ENCODE results near the gene RPF1. TPM values are rescaled to one million over a fixed set of nuclear protein-coding genes. Genes with fewer than 3 reads are reported as not detected.

The RPF1 gene
- total and polyA plus RNA-seq, 2 of the 4 experiments (the other 2 are of a cell fraction) = 28.4 to 30.3 TPM

DNA sequence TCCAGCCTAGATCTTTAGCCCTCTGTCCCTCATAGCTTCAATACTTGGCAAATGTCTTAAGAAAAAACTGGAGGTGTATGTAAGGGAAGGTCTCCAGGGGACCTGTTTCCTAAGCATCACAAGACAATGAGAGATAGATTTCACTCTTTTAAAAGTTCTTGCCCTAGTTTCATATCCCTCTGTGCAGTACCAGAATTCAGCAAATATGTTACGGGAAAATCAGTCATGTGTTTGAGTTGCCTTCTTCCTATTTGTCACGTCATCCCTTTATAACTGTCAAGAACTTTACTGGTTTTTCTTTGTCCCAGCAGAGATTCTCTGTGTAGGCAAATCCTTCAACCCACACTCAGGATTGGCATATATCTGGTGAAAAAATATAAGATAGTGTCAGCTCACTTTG, 48.5 kb upstream of the RPF1 start:
- H4K8ac ChIP-seq (ENCODE audit: low read depth in 2 of 2, low read length in 2 of 2) = no peak overlapping the region
- no peak overlapping the region for H2BK15ac ChIP-seq (ENCODE audit: low read depth, low read length)
- dilution Hi-C loops (cut with HindIII; ENCODE audit: low sequenced_read_pairs, unreplicated experiment) (loop anchor here (25.0 kb wide), 1 partner anchor 293 kb away; the partner anchor contains the start of gene PRKACB), in situ Hi-C loops (cut with MboI; ENCODE audit: low sequenced_read_pairs) (loop anchor here (5.0 to 25.0 kb wide), 3 partner anchors 283 to 506 kb away; no protein-coding TSS in a partner anchor), intact Hi-C loops (cut with micrococcal nuclease) (loop anchor here (5.0 kb wide), 3 partner anchors 53 to 353 kb away; no protein-coding TSS in a partner anchor)
- no peak overlapping the region for H3K27ac ChIP-seq (ENCODE audit: insufficient read depth, low read length)
- H3K27me3 ChIP-seq (ENCODE audit: control insufficient read depth, insufficient read depth, low read length) = no peaks in the 10 kb centered on the region
- no peak overlapping the region; the same call in 1 of the 2 replicates for H2BK20ac ChIP-seq (ENCODE audit: low read depth, low read length)
- no peaks in the 10 kb centered on the region for H3K79me1 ChIP-seq (ENCODE audit: low read depth in 1 of 2, low read length in 2 of 2)
- H2BK5ac ChIP-seq (ENCODE audit: low read depth, low read length, poor library complexity, severe bottlenecking) = no peak overlapping the region
- no peak for DNase-seq
- no peak overlapping the region for H4K91ac ChIP-seq (ENCODE audit: insufficient read depth, low read depth, low read length)
- H3K9me1 ChIP-seq (ENCODE audit: insufficient read depth, low read length) = no peaks in the 10 kb centered on the region
- ChIA-PET POLR2A (ENCODE audit: unreplicated experiment) (no interaction called here), CTCF (no interaction called here)
- no peak overlapping the region for H3K4ac ChIP-seq (ENCODE audit: low read depth, low read length)
- H2AK5ac ChIP-seq (ENCODE audit: low read depth, low read length) = no peak overlapping the region
- H3K23ac ChIP-seq (ENCODE audit: low read depth, low read length) = no peak overlapping the region
- TF ChIP-seq RAD21 (IDR thresholded peaks at IDR 0.05; ENCODE audit: low read length) (no peak), CHD1 (IDR thresholded peaks at IDR 0.05; ENCODE audit: low read depth, low read length) (no peak), MAFK (IDR thresholded peaks at IDR 0.05; ENCODE audit: low read depth, low read length) (no peak)
- TF ChIP-seq, protein P1, sequence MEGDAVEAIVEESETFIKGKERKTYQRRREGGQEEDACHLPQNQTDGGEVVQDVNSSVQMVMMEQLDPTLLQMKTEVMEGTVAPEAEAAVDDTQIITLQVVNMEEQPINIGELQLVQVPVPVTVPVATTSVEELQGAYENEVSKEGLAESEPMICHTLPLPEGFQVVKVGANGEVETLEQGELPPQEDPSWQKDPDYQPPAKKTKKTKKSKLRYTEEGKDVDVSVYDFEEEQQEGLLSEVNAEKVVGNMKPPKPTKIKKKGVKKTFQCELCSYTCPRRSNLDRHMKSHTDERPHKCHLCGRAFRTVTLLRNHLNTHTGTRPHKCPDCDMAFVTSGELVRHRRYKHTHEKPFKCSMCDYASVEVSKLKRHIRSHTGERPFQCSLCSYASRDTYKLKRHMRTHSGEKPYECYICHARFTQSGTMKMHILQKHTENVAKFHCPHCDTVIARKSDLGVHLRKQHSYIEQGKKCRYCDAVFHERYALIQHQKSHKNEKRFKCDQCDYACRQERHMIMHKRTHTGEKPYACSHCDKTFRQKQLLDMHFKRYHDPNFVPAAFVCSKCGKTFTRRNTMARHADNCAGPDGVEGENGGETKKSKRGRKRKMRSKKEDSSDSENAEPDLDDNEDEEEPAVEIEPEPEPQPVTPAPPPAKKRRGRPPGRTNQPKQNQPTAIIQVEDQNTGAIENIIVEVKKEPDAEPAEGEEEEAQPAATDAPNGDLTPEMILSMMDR (conservative IDR thresholded peaks at IDR 0.05; ENCODE audit: low read depth, low read length) = no peak
- H2BK120ac ChIP-seq (ENCODE audit: low read depth, low read length) = no peak overlapping the region
- H3K9me3 ChIP-seq (ENCODE audit: control insufficient read depth, insufficient read depth, low read length) = peaks cover 2% of the 10 kb centered on the region
- H4K20me1 ChIP-seq (ENCODE audit: insufficient read depth, low read length) = no peaks in the 10 kb centered on the region
- H3K56ac ChIP-seq (ENCODE audit: extremely low read depth, insufficient read depth, low read length) = no peak overlapping the region
- no peaks in the 10 kb centered on the region for H3K36me3 ChIP-seq (ENCODE audit: control insufficient read depth, insufficient read depth, low read length)
- no peak overlapping the region for H2AFZ ChIP-seq (replicated peaks; ENCODE audit: low read length, poor library complexity)
- no peak overlapping the region for H3K4me2 ChIP-seq (ENCODE audit: low read depth, low read length)
- ATAC-seq (ENCODE audit: low read depth) = no peak
- WGBS, 2 experiments (ENCODE audit: extremely low coverage in 2 of 2, insufficient read length in 1 of 2) = no CpG with 5 or more reads among the region's 2 CpGs
- no peak overlapping the region for H2AK9ac ChIP-seq (replicated peaks; ENCODE audit: low read depth, low read length, poor library complexity)
- H3K18ac ChIP-seq (ENCODE audit: low read depth, low read length) = no peak overlapping the region
- no peak overlapping the region for H3K4me3 ChIP-seq (ENCODE audit: insufficient read depth, low read depth, low read length)
- no peak overlapping the region for H4K5ac ChIP-seq (ENCODE audit: low read depth, low read length)
- peaks cover 1% of the 10 kb centered on the region; the same call in 1 of the 2 replicates for H3K4me1 ChIP-seq (ENCODE audit: control insufficient read depth, insufficient read depth, low read length)
- H3K14ac ChIP-seq (replicated peaks; ENCODE audit: low read depth, low read length) = no peak overlapping the region
- BruUV-seq (replicated peaks) = no TSS peak
- no peak overlapping the region for H3K9ac ChIP-seq (ENCODE audit: low read depth, low read length)

Data from IMR-90 (cell line).